Upper lobe of left lung (tissue), 6 donors: ENCODE measurements around the gene RNPEPL1. TPM values are rescaled to one million over a fixed set of nuclear protein-coding genes. Genes with fewer than 3 reads are reported as not detected.

Source experiments
- ATAC-seq, 2 donors: fragments of 200-7000 bp; cut with Tn5 transposase; one replicate each; pipeline ENCODE4 v1.9.1; 2022; ENCODE audit warnings: mild to moderate bottlenecking in 2 of 2, moderate library complexity in 2 of 2; ENCODE audit not compliant: low FRiP score in 2 of 2
- DNase-seq, 2 donors: peaks; one replicate each; pipeline ENCODE4 v3.0.0-alpha.2; 2019 to 2020
- H3K27ac ChIP-seq, 4 donors: fragments of 200-600 bp; sonication (generic); one replicate each; pipeline ENCODE4 v1.5.1; 2016 to 2019
- H3K27me3 ChIP-seq, 4 donors: fragments of 200-600 bp; sonication (generic); one replicate each; pipeline ENCODE4 v1.5.1; 2017 to 2019
- H3K36me3 ChIP-seq, 4 donors: fragments of 200-600 bp; sonication (generic); one replicate each; pipeline ENCODE4 v1.5.1; 2016 to 2019
- H3K4me1 ChIP-seq, 4 donors: fragments of 200-600 bp; sonication (generic); one replicate each; pipeline ENCODE4 v1.5.1; 2018 to 2019
- H3K4me3 ChIP-seq, 4 donors: fragments of 200-600 bp; sonication (generic); one replicate each; pipeline ENCODE4 v1.5.1; 2017 to 2019; ENCODE audit warnings: mild to moderate bottlenecking in 2 of 4, moderate library complexity in 1 of 4
- H3K9me3 ChIP-seq, 4 donors: fragments of 200-600 bp; sonication (generic); one replicate each; pipeline ENCODE4 v1.5.1; 2018 to 2019
- EP300 ChIP-seq, 4 donors: sonication (generic); formaldehyde crosslinking; IDR thresholded peaks; one replicate each; pipeline ENCODE4 v1.5.1; 2017; ENCODE audit warnings: antibody characterized with exemption in 4 of 4, control low read depth in 2 of 4
- POLR2A ChIP-seq, 4 donors: fragments of 450-650 bp; IDR thresholded peaks; one replicate each; pipeline ENCODE4 v1.5.1; 2016 to 2017; ENCODE audit warnings: antibody characterized with exemption in 4 of 4, mild to moderate bottlenecking in 2 of 4
- POLR2AphosphoS5 ChIP-seq, 2 donors: sonication (generic); formaldehyde crosslinking; IDR thresholded peaks; one replicate each; pipeline ENCODE4 v1.5.1; 2017; ENCODE audit warnings: antibody characterized with exemption in 2 of 2
- WGBS, 2 donors: methylation state at CpG; one replicate each; pipeline ENCODE4 v1.1.5; 2017 to 2018; 5-methylcytosine and 5-hydroxymethylcytosine counted together
- total RNA-seq, 6 donors: library from RNA; depleted of rRNA in 4 of 6; stranded (reverse); fragments of >200 nt in 4 of 6; gene quantifications; one replicate each; pipeline versions ENCODE4 v1.1.0 to v1.2.1, GENCODE V29; 2016 to 2021
- TF ChIP-seq, protein P1 (sequence below), 6 experiments: fragments of 450-650 bp in 4 of 6; fragments of 200-600 bp in 2 of 6; sonication (generic) in 2 of 6; IDR thresholded peaks; one replicate each; pipeline ENCODE4 v1.5.1; 2016 to 2019; ENCODE audit warnings: antibody characterized with exemption in 6 of 6
- donor health status: DM: no; HTN: no; CAD: no; lungs with moderate emphysema.
- donor health status: DM: no; HTN: yes; CAD: no; lungs with severe emphysema.

RNPEPL1 gene
- total RNA-seq, 6 donors from 2014 or later = 71.0 to 264 (median 123) TPM

DNA sequence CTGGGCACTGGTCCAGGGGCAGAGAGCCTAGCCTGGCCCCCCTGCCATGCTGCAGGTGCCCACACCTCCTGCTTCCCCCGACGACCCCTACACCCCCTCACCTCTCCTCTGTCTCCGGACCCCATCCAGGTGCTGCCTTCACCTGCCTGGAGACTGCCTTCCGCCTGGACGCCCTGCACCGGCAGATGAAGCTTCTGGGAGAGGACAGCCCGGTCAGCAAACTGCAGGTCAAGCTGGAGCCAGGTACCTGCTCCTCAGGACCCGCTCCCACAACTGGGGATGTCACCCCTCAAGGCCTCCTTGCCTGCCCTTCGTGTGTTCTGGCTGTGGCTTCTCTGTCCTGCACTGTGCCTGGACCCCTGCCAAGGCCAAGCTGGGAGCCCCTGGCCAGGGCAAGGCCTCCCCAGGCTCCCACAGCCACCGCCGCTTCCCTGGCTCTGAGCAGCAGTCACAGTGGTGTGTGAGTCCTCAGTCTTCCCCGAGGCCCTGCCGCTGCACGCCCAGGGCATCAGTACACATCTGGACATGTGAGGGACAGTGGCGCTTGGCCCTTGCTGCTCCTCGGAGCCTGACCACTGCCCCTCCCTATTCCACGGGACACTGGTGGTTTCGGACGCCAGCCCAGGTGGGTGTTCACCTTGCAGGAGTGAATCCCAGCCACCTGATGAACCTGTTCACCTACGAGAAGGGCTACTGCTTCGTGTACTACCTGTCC lies 6.3 kb downstream of the RNPEPL1 start:
- DNase-seq (peak in 1 of 2 donors; percentile 71), ATAC-seq (no peak)
- Histone ChIP-seq H3K36me3 (peaks cover 10 to 68% (median 53%) of the 10 kb centered on the region in 4 donors), H3K27me3 (no peaks in the 10 kb centered on the region), H3K4me1 (peaks cover 31 to 47% (median 34%) of the 10 kb centered on the region in 4 donors), H3K9me3 (no peaks in the 10 kb centered on the region), H3K27ac (no peak overlapping the region), H3K4me3 (no peak overlapping the region)
- 88 to 95% methylated on average over 13 to 18 of the region's 21 CpGs for WGBS, 2 donors
- TF ChIP-seq POLR2A (IDR thresholded peaks at IDR 0.05) (no peak), POLR2AphosphoS5 (IDR thresholded peaks at IDR 0.05) (no peak)

DNA sequence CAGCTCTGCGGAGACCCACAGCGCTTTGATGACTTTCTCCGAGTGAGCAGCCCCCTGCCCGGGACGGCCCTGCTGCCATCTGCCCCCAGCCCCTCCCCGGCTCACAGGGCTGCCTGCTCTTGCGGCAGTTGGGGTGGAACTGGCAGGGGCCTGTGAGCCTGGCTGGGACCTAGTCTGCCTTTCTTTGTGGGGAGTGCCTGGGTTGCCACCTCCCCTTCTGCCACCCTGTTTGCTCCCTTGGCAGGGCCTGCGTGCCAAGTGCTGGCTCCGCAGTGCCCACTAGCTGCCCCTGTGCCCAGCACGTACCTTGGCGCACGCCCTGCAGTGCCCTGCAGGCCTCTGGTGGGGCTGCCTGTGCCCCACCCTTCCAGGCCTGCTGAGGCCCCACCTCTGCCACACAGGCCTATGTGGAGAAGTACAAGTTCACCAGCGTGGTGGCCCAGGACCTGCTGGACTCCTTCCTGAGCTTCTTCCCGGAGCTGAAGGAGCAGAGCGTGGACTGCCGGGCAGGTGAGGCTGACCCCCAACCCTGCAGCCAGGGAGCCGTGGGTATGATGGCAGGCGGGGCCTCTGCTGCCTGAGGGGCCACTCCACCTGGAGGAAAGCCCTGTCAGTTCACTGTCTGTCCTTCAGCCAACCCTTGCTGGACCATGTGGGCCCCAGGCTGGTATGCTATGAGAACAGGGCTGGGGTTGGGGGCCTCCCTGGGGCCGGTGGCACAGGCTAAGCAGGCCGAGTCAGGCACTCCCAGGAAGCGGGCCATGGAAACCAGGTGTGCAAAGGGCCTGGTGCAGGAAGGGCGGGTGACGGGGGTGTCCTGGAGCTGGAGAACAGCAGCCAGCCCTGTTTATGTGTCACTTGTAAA lies 7.0 kb downstream of the RNPEPL1 start:
- ATAC-seq = no peak
- Histone ChIP-seq H3K4me1 (peaks cover 31 to 47% (median 34%) of the 10 kb centered on the region in 4 donors), H3K27me3 (no peaks in the 10 kb centered on the region), H3K27ac (no peak overlapping the region), H3K4me3 (no peak overlapping the region), H3K9me3 (no peaks in the 10 kb centered on the region), H3K36me3 (peaks cover 10 to 68% (median 53%) of the 10 kb centered on the region in 4 donors)
- DNase-seq = peak in 1 of 2 donors; percentile 55
- TF ChIP-seq, protein P1, sequence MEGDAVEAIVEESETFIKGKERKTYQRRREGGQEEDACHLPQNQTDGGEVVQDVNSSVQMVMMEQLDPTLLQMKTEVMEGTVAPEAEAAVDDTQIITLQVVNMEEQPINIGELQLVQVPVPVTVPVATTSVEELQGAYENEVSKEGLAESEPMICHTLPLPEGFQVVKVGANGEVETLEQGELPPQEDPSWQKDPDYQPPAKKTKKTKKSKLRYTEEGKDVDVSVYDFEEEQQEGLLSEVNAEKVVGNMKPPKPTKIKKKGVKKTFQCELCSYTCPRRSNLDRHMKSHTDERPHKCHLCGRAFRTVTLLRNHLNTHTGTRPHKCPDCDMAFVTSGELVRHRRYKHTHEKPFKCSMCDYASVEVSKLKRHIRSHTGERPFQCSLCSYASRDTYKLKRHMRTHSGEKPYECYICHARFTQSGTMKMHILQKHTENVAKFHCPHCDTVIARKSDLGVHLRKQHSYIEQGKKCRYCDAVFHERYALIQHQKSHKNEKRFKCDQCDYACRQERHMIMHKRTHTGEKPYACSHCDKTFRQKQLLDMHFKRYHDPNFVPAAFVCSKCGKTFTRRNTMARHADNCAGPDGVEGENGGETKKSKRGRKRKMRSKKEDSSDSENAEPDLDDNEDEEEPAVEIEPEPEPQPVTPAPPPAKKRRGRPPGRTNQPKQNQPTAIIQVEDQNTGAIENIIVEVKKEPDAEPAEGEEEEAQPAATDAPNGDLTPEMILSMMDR (IDR thresholded peaks at IDR 0.05) = no peak
- 88 to 91% methylated on average over 14 to 23 of the region's 23 CpGs for WGBS, 2 donors

DNA sequence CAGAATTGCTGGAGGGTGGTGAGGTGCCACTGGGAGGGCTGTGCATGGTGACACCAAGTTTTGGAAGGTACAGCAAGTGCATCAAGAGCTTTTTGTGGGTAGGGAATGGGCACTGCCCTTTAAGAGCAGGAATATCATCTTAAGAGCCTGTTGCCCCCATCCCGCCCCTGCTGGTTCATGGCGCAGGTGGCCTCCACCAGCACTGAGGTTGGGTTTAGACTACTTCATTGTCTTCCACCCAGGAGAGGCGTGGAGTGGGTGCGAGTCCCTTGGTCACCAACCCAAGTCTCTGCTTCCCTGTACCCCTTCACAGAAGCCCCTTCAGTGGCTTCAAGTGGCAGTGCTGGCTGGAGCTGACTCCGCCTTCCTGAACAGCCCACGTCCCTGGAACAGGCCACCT lies 7.8 kb downstream of the RNPEPL1 start:
- peaks cover 10 to 68% (median 53%) of the 10 kb centered on the region in 4 donors for H3K36me3 ChIP-seq
- H3K27ac ChIP-seq = no peak overlapping the region
- TF ChIP-seq, protein P1 (IDR thresholded peaks at IDR 0.05) = no peak
- TF ChIP-seq POLR2AphosphoS5 (IDR thresholded peaks at IDR 0.05) (no peak), EP300 (IDR thresholded peaks at IDR 0.05) (no peak), POLR2A (IDR thresholded peaks at IDR 0.05) (no peak)
- H3K4me1 ChIP-seq = peaks cover 28 to 47% (median 31%) of the 10 kb centered on the region in 4 donors
- 82 to 100% methylated on average over 4 to 6 of the region's 6 CpGs for WGBS, 2 donors
- no peak for DNase-seq
- H3K4me3 ChIP-seq = no peak overlapping the region
- H3K9me3 ChIP-seq = no peaks in the 10 kb centered on the region
- no peaks in the 10 kb centered on the region for H3K27me3 ChIP-seq
- ATAC-seq = no peak

DNA sequence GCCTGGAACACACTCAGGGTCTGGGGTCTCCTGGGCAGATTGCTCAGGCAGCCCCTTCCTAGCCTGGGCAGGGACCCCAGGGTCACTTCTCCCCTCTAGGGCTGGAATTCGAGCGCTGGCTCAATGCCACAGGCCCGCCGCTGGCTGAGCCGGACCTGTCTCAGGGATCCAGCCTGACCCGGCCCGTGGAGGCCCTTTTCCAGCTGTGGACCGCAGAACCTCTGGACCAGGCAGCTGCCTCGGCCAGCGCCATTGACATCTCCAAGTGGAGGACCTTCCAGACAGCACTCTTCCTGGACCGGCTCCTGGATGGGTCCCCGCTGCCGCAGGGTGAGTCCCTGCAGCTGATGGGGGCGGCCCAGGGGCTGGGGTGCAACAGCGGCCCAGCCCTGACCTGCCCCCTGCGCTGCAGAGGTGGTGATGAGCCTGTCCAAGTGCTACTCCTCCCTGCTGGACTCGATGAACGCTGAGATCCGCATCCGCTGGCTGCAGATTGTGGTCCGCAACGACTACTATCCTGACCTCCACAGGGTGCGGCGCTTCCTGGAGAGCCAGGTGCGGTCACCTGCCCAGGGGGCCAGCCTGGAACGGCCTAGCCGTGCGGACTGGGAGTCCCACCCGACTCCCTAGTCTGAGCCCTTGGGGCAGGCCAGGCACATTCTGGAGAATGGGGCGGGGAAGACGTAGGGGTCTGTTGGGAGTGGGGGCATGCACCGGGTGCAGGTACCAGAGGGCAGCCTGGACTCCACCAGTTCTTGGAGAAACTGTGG lies 8.3 kb downstream of the RNPEPL1 start:
- no peaks in the 10 kb centered on the region for H3K27me3 ChIP-seq
- TF ChIP-seq POLR2A (IDR thresholded peaks at IDR 0.05) (no peak), POLR2AphosphoS5 (IDR thresholded peaks at IDR 0.05) (no peak), EP300 (IDR thresholded peaks at IDR 0.05) (no peak)
- TF ChIP-seq, protein P1 (IDR thresholded peaks at IDR 0.05) = no peak
- H3K4me3 ChIP-seq = no peak overlapping the region
- peaks cover 24 to 41% (median 29%) of the 10 kb centered on the region in 4 donors for H3K4me1 ChIP-seq
- DNase-seq (peak in 1 of 2 donors; percentile 82), ATAC-seq (no peak)
- peaks cover 10 to 68% (median 53%) of the 10 kb centered on the region in 4 donors for H3K36me3 ChIP-seq
- H3K9me3 ChIP-seq = no peaks in the 10 kb centered on the region
- no peak overlapping the region for H3K27ac ChIP-seq
- WGBS, 2 donors = 95% methylated on average over 12 to 26 of the region's 32 CpGs
